AG04450 (cell line): ENCODE measurements around the gene FILIP1L. TPM values are rescaled to one million over a fixed set of nuclear protein-coding genes. Genes with fewer than 3 reads are reported as not detected.

Experiments used
- CTCF ChIA-PET: fragments of 300-600, 350-600 bp; formaldehyde crosslinking; extraction: SDS; loops from one replicate; lab custom pipeline; 2022; ENCODE audit warnings: antibody characterized with exemption, inconsistent platforms; lab: Charles Lee
- POLR2A ChIA-PET: fragments of 350-600 bp; formaldehyde crosslinking; extraction: SDS; loops from one replicate; lab custom pipeline; 2021; ENCODE audit warnings: antibody characterized with exemption, inconsistent platforms; lab: Yijun Ruan, JAX
- DNase-seq: peaks from one replicate; pipeline ENCODE4 v3.0.0-alpha.2; 2011; ENCODE audit warnings: low read depth, low spot score
- H3K27ac ChIP-seq: one replicate; pipeline ENCODE4 v1.5.1; 2012; ENCODE audit warnings: low read depth, low read length, control low read depth
- H3K27me3 ChIP-seq: one replicate; pipeline ENCODE4 v1.6.0; 2012; ENCODE audit warnings: low read length; ENCODE audit not compliant: control insufficient read depth, insufficient read depth
- H3K4me3 ChIP-seq: 2 replicates; pipeline ENCODE4 v1.5.1; 2011; ENCODE audit warnings: mild to moderate bottlenecking, low read depth, low read length, control low read depth
- H3K9me3 ChIP-seq: 2 replicates; pipeline ENCODE4 v1.5.1; 2012; ENCODE audit warnings: low read length; ENCODE audit not compliant: control insufficient read depth, insufficient read depth
- polyA plus RNA-seq: library from polyadenylated mRNA; depleted of rRNA; stranded (reverse); fragments of >200 nt; gene quantifications from 2 replicates; pipeline ENCODE4 v1.2.3, GENCODE V29; 2011
- TF ChIP-seq, protein P1 (sequence below): IDR thresholded peaks from 2 replicates; pipeline ENCODE4 v1.5.1; 2011; ENCODE audit warnings: low read depth, low read length, control low read depth, inconsistent platforms

The FILIP1L gene
- polyA plus RNA-seq, 1 experiment = 75.5 TPM

DNA sequence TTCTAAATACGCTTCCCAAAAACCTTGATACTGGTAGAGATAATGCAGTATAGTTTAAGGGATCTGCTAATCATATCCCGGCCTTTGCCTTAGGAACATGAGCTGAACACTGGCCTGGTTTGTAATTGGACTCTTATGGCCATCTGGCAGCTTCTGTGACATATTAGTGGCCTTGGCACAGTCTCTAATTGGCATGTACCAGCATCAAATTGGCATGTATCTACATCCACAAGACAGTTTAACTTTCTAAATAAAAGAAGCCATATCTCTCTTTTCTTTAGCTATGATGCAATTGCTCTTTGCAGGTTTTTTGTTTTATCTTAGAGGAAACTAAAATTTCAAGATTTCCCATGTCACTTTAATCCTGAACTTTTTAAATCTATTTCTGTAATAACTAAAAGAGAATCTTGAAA lies 44.6 kb upstream of the FILIP1L start:
- POLR2A ChIA-PET = no interaction called here
- Histone ChIP-seq H3K9me3 (peaks cover 10% of the 10 kb centered on the region), H3K4me3 (no peak overlapping the region), H3K27ac (peak overlapping the region; percentile 12), H3K27me3 (no peaks in the 10 kb centered on the region)
- DNase-seq = no peak
- CTCF ChIA-PET = no interaction called here
- TF ChIP-seq, protein P1, sequence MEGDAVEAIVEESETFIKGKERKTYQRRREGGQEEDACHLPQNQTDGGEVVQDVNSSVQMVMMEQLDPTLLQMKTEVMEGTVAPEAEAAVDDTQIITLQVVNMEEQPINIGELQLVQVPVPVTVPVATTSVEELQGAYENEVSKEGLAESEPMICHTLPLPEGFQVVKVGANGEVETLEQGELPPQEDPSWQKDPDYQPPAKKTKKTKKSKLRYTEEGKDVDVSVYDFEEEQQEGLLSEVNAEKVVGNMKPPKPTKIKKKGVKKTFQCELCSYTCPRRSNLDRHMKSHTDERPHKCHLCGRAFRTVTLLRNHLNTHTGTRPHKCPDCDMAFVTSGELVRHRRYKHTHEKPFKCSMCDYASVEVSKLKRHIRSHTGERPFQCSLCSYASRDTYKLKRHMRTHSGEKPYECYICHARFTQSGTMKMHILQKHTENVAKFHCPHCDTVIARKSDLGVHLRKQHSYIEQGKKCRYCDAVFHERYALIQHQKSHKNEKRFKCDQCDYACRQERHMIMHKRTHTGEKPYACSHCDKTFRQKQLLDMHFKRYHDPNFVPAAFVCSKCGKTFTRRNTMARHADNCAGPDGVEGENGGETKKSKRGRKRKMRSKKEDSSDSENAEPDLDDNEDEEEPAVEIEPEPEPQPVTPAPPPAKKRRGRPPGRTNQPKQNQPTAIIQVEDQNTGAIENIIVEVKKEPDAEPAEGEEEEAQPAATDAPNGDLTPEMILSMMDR = no peak

DNA sequence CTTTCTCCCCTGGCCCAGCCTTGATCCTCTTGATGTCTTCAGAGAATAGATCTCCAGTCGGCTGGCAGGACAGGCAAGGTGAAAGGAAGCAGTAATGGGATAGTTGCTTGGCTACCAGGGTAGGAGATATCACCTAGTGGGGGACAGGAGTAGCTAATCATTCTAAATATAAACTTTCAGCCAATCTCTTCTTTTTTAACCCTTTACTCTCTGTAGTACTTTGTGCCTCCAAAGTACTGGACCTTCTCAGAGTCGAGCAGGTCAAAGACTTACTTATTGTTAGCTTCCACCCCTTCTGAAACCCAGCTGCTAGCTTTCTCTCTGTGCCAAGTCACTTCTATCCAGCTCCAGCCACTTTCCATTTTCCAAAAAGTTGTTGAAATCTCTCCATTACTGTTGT lies 43.4 kb upstream of the FILIP1L start:
- Histone ChIP-seq H3K9me3 (peaks cover 10% of the 10 kb centered on the region), H3K27me3 (no peaks in the 10 kb centered on the region), H3K27ac (no peak overlapping the region), H3K4me3 (no peak overlapping the region)
- DNase-seq = no peak
- TF ChIP-seq, protein P1 = no peak
- POLR2A ChIA-PET = no interaction called here
- CTCF ChIA-PET = no interaction called here

DNA sequence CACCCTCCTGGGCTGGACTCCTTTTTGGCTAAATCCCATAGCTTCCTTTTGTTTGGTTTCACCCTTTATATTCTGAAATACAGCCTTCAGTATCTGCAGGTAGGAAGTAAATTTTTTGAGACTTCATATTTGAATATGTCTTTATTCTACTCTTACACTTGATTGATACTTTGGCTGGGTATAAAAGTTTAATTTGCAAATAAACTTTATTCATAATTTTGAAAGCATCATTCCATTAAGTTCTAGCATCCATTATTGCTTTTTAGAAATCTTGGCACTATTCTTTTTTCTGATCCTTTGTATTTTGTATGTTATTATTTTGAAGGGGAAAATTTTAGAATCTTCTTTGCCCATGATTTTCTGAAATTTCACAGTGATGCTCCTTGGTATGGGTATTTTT lies 41.3 kb upstream of the FILIP1L start:
- H3K27me3 ChIP-seq = no peaks in the 10 kb centered on the region
- H3K27ac ChIP-seq = no peak overlapping the region
- TF ChIP-seq, protein P1 = no peak
- CTCF ChIA-PET = interaction anchor here (0.7 to 0.9 kb wide), 2 partner anchors 98 to 312 kb away, joined by 3 read pairs; no protein-coding TSS in a partner anchor
- no peak for DNase-seq
- POLR2A ChIA-PET = no interaction called here
- H3K4me3 ChIP-seq = no peak overlapping the region
- H3K9me3 ChIP-seq = peaks cover 10% of the 10 kb centered on the region

DNA sequence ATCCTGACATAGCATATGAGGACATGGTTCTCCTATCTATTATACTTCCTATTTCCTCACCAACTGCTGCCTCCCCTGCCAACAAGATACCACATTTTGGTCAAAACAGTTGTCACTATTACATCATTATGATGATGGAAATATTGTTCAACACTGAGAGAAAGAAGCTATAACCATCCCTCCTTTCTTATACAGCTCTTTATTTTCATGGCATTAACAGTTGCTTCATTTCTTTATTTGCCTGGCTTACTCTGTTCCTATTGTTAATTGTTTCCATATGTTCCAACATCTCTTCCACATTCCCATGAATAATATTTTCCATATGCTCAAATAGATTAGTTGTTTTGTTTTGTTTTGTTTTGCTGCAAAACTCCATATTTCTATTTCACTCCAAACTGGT lies 40.8 kb upstream of the FILIP1L start:
- no peak for DNase-seq
- no peak overlapping the region for H3K27ac ChIP-seq
- H3K4me3 ChIP-seq = no peak overlapping the region
- ChIA-PET CTCF (interaction anchor here (0.9 kb wide), 1 partner anchor 312 kb away, joined by 3 read pairs; no protein-coding TSS in a partner anchor), POLR2A (no interaction called here)
- peaks cover 10% of the 10 kb centered on the region for H3K9me3 ChIP-seq
- TF ChIP-seq, protein P1 = no peak
- no peaks in the 10 kb centered on the region for H3K27me3 ChIP-seq

DNA sequence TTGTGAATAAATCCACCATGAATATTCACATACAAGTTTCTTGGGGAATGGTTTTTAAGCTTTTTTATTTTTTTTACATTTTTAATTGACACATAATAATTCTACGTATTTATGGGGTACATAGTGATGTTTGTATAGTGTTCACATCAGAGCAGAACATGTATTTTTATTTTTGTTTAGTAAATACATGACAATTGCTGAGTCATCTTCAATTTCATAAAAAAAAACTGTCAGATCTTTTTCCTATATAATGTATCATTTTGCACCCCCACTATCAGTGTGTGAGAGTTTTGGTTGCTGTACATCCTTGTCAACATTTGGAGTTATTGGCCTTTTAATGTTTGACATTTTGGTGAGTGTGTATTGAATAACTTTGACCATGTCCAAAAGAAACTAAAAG lies 39.9 kb upstream of the FILIP1L start:
- TF ChIP-seq, protein P1 = no peak
- Histone ChIP-seq H3K4me3 (no peak overlapping the region), H3K27me3 (no peaks in the 10 kb centered on the region), H3K27ac (no peak overlapping the region), H3K9me3 (peaks cover 10% of the 10 kb centered on the region)
- no peak for DNase-seq
- ChIA-PET POLR2A (no interaction called here), CTCF (no interaction called here)
